Effector memory CD4-positive, alpha-beta T cell (primary cell): ENCODE data around the gene NR2C2AP.
"Not testable (repeated sequence)": the region's sequence is repeated elsewhere in the genome, so short reads cannot be mapped to it uniquely, and the experiment has no call there.

Experiments used
- DNase-seq, 3 donors: peaks; one replicate each; pipeline ENCODE4 v3.0.0-alpha.2; 2020
- H3K27ac ChIP-seq: 2 replicates; pipeline ENCODE4 v1.7.0; 2013; ENCODE audit warnings: mild to moderate bottlenecking, low read length, moderate library complexity; ENCODE audit not compliant: insufficient read depth, poor library complexity, severe bottlenecking
- H3K27me3 ChIP-seq: replicated peaks from 2 replicates; pipeline ENCODE4 v1.7.0; 2013; ENCODE audit warnings: mild to moderate bottlenecking, low read length; ENCODE audit not compliant: insufficient read depth, control insufficient read depth, poor library complexity, severe bottlenecking
- H3K36me3 ChIP-seq: 2 replicates; pipeline ENCODE4 v1.7.0; 2013; ENCODE audit warnings: mild to moderate bottlenecking, low read length, moderate library complexity; ENCODE audit not compliant: control insufficient read depth, insufficient read depth
- H3K4me1 ChIP-seq: 2 replicates; pipeline ENCODE4 v1.7.0; 2013; ENCODE audit warnings: low read length, mild to moderate bottlenecking; ENCODE audit not compliant: control insufficient read depth, insufficient read depth, poor library complexity, severe bottlenecking
- H3K4me3 ChIP-seq: 2 replicates; pipeline ENCODE4 v1.7.0; 2013; ENCODE audit warnings: low read length, low read depth, mild to moderate bottlenecking; ENCODE audit not compliant: insufficient read depth, poor library complexity, severe bottlenecking
- H3K9me3 ChIP-seq: 2 replicates; pipeline ENCODE4 v1.7.0; 2013; ENCODE audit warnings: mild to moderate bottlenecking, low read length, moderate library complexity; ENCODE audit not compliant: control insufficient read depth

The NR2C2AP gene

DNA sequence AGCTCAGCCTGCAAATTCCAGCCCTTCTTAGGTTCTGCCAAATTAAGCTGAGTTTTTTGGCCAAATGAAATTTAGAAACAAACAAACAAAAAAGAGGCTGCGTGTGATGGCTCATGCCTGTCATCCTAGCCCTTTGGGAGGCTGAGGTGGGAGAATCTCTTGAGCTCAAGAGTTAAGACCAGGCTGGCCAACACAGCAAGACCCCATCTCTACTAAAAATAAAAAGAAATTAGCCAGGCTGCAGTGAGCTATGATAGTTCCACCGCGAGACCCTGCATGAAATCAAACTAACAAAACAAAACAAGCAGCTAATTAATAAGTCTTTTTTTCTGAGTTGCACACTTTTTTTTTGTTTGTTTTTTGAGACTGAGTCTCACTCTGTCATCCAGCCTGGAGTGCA, 26.5 kb upstream of the NR2C2AP start:
- Histone ChIP-seq H3K36me3 (no peaks in the 10 kb centered on the region), H3K4me3 (no peak overlapping the region), H3K27me3 (peaks cover 2% of the 10 kb centered on the region), H3K27ac (no peak overlapping the region), H3K9me3 (peaks cover 5% of the 10 kb centered on the region), H3K4me1 (peaks cover 6% of the 10 kb centered on the region)
- DNase-seq: no peak

DNA sequence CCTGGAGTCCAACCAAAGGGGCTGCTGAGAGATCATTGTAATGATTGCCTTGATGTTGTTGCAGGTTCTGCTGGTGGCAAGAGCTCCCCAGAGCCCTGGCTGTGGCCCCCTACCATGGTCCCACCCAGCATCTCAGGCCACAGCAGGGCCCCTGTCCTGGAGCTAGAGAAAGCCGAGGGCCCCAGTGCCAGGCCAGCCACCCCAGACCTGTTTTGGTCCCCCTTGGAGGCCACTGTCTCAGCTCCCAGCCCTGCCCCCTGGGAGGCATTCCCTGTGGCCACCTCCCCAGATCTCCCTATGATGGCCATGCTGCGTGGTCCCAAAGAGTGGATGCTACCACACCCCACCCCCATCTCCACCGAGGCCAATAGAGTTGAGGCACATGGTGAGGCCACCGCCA, 24.0 kb upstream of the NR2C2AP start:
- Histone ChIP-seq H3K27me3 (peaks cover 5% of the 10 kb centered on the region), H3K4me3 (no peak overlapping the region), H3K36me3 (no peaks in the 10 kb centered on the region), H3K27ac (no peak overlapping the region), H3K4me1 (peaks cover 9% of the 10 kb centered on the region), H3K9me3 (no peaks in the 10 kb centered on the region)
- no peak for DNase-seq

DNA sequence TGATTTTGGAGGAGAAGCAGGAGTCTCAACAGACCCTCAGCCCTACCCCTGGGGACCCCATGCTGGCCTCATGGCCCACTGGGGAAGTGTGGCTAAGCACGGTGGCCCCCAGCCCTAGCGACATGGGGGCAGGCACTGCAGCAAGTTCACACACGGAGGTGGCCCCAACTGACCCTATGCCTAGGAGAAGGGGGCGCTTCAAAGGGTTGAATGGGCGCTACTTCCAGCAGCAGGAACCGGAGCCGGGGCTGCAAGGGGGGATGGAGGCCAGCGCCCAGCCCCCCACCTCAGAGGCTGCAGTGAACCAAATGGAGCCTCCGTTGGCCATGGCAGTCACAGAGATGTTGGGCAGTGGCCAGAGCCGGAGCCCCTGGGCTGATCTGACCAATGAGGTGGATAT, 23.4 kb upstream of the NR2C2AP start:
- no peak for DNase-seq
- Histone ChIP-seq H3K4me3 (no peak overlapping the region), H3K9me3 (no peaks in the 10 kb centered on the region), H3K4me1 (peaks cover 9% of the 10 kb centered on the region), H3K27me3 (peaks cover 5% of the 10 kb centered on the region), H3K27ac (no peak overlapping the region), H3K36me3 (no peaks in the 10 kb centered on the region)

- Histone ChIP-seq H3K4me3 (no peak overlapping the region), H3K36me3 (no peaks in the 10 kb centered on the region), H3K27me3 (peaks cover 5% of the 10 kb centered on the region), H3K27ac (no peak overlapping the region), H3K9me3 (no peaks in the 10 kb centered on the region), H3K4me1 (peaks cover 9% of the 10 kb centered on the region)
- no peak for DNase-seq
These were observed 23.0 kb upstream of the NR2C2AP start for GRCh38 chr19:19226204-19226603.

DNA sequence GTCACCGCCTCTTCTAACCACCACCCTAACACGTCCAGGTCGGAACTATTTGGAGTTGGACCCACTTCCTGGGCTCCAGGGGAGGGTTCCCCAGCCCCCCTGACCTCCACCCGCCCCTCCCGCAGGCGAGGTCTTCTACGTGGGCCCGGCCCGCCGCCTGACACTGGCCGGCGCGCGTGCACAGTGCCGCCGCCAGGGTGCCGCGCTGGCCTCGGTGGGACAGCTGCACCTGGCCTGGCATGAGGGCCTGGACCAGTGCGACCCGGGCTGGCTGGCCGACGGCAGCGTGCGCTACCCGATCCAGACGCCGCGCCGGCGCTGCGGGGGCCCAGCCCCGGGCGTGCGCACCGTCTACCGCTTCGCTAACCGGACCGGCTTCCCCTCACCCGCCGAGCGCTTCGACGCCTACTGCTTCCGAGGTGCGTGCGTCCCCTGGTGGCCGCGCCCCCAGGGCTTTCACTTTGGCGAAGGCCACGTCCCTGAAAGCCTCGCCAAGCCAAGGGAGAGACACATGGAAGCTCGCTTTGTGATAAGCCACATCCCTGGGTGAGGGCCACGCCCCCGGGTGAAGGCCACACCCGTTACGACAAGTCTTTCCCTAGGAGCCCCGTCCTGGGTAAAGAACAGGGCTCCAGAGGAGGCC, 21.8 kb upstream of the NR2C2AP start:
- peak; percentile 53 to 57 (median 54) for DNase-seq

GRCh38 chr19:19224150-19224851, 21.1 kb upstream of the NR2C2AP start:
- no peaks in the 10 kb centered on the region for H3K36me3 ChIP-seq
- H3K27me3 ChIP-seq: peaks cover 5% of the 10 kb centered on the region
- peaks cover 9% of the 10 kb centered on the region for H3K4me1 ChIP-seq
- no peaks in the 10 kb centered on the region for H3K9me3 ChIP-seq
- peak overlapping the region; percentile 51 for H3K4me3 ChIP-seq
- no peak overlapping the region for H3K27ac ChIP-seq
- DNase-seq: no peak

More for the DNA sequence above, 21.8 kb upstream of the NR2C2AP start:
- Histone ChIP-seq H3K27me3 (peaks cover 5% of the 10 kb centered on the region), H3K36me3 (no peaks in the 10 kb centered on the region), H3K9me3 (no peaks in the 10 kb centered on the region), H3K4me3 (peak overlapping the region; percentile 51), H3K4me1 (peaks cover 9% of the 10 kb centered on the region), H3K27ac (no peak overlapping the region)

DNA sequence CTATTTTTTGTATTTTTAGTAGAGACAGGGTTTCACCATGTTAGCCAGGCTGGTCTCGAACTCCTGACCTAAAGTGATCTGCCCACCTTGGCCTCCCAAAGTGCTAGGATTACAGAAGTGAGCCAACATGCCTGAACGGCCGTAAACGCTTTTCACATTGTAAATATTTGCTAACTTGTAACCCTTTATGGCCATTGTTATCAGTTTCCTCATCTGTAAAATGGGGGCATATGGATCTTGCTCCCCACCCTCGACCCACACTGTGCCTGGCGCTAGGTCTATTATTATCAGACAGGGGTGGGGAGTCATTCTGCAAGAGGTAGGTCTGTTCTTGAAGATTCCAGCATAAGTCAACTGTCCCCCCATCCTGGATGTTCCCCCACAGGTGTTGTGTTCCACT, 20.4 kb upstream of the NR2C2AP start:
- Histone ChIP-seq H3K4me3 (no peak overlapping the region), H3K4me1 (peaks cover 9% of the 10 kb centered on the region), H3K27me3 (peaks cover 5% of the 10 kb centered on the region), H3K36me3 (no peaks in the 10 kb centered on the region), H3K9me3 (no peaks in the 10 kb centered on the region), H3K27ac (no peak overlapping the region)
- no peak for DNase-seq

- no peak overlapping the region for H3K4me3 ChIP-seq
- peaks cover 5% of the 10 kb centered on the region for H3K27me3 ChIP-seq
- H3K27ac ChIP-seq: no peak overlapping the region
- DNase-seq: no peak
- no peaks in the 10 kb centered on the region for H3K36me3 ChIP-seq
- peaks cover 9% of the 10 kb centered on the region for H3K4me1 ChIP-seq
- no peaks in the 10 kb centered on the region for H3K9me3 ChIP-seq
These were observed 19.8 kb upstream of the NR2C2AP start for GRCh38 chr19:19223060-19223459.

- H3K4me1 ChIP-seq, H3K4me3 ChIP-seq, H3K27ac ChIP-seq, H3K36me3 ChIP-seq, H3K9me3 ChIP-seq, H3K27me3 ChIP-seq, DNase-seq: not testable (repeated sequence)
These were observed 17.8 kb upstream of the NR2C2AP start for GRCh38 chr19:19221000-19221399.

- no peaks in the 10 kb centered on the region for H3K4me1 ChIP-seq
- no peak for DNase-seq
- peaks cover 18% of the 10 kb centered on the region for H3K27me3 ChIP-seq
- H3K4me3 ChIP-seq: no peak overlapping the region
- H3K36me3 ChIP-seq: no peaks in the 10 kb centered on the region
- H3K9me3 ChIP-seq: no peaks in the 10 kb centered on the region
- no peak overlapping the region for H3K27ac ChIP-seq
These were observed 15.7 kb upstream of the NR2C2AP start for GRCh38 chr19:19218911-19219310.
